ENCODE results near the gene CBX8. TPM values are rescaled to one million over a fixed set of nuclear protein-coding genes. Genes with fewer than 3 reads are reported as not detected.
A peak's percentile ranks its signal among the peaks of the same experiment; 100 is the strongest.

CBX8 gene
- total RNA-seq, 1 experiment from 2014 or later: 11.3 TPM

- no peaks in the 10 kb centered on the region for H3K79me2 ChIP-seq (ENCODE audit: low read length)
- H4K20me1 ChIP-seq (ENCODE audit: low read length): no peaks in the 10 kb centered on the region
- H3K9me2 ChIP-seq (replicated peaks; ENCODE audit: low read length): no peaks in the 10 kb centered on the region
- no peaks in the 10 kb centered on the region for H3K9me3 ChIP-seq (ENCODE audit: low read length)
- H3K4me2 ChIP-seq (ENCODE audit: low read length): no peak overlapping the region
- ATAC-seq (peak; percentile 5; the same call in 1 of the 2 replicates), DNase-seq (peak; percentile 52)
- H3K4me1 ChIP-seq (ENCODE audit: insufficient read depth, low read length): peaks cover 42% of the 10 kb centered on the region
- intact Hi-C loops (cut with micrococcal nuclease): loop anchor here (10.0 kb wide), 1 partner anchor 89 kb away; the partner anchor contains the start of gene CBX4
- peak overlapping the region; percentile 15; the same call in 1 of the 2 replicates for H3K27ac ChIP-seq (ENCODE audit: low read length)
- H3K36me3 ChIP-seq (ENCODE audit: low read depth, low read length): no peaks in the 10 kb centered on the region
- 0 out of 2 replicates have a peak, but pooled peaks cover 3% of the 10 kb centered on the region for H3K27me3 ChIP-seq (ENCODE audit: low read length)
- no peak overlapping the region for H2AFZ ChIP-seq (ENCODE audit: low read length)
- POLR2A ChIA-PET (ENCODE audit: unreplicated experiment): interaction anchor here (0.6 kb wide), 1 partner anchor 94 kb away, joined by 13 read pairs; the partner anchor contains the start of gene CBX4
- H3K9ac ChIP-seq (ENCODE audit: low read length): no peak overlapping the region
- no TSS peak for BruUV-seq (replicated peaks)
- H3F3A ChIP-seq (ENCODE audit: low read length, unreplicated experiment): peaks cover 7% of the 10 kb centered on the region
- CTCF ChIA-PET: interaction anchor here (0.6 to 1.7 kb wide), 11 partner anchors 13 to 225 kb away, joined by 3 to 17 read pairs (median 5); partner anchors contain the start of gene CBX8
- TF ChIP-seq EZH2 (IDR thresholded peaks at IDR 0.05; ENCODE audit: low read length, unreplicated experiment) (no peak), EZH2phosphoT487 (IDR thresholded peaks at IDR 0.05; ENCODE audit: borderline replicate concordance, low read length) (no peak), CTCF (conservative IDR thresholded peaks at IDR 0.05; ENCODE audit: low read depth, low read length) (no peak)
- no peak overlapping the region for H3K4me3 ChIP-seq (ENCODE audit: low read length)
Observed at GRCh38 chr17:79745641-79746105, 51.2 kb downstream of the CBX8 start.

- no peak for TF ChIP-seq EZH2phosphoT487 (IDR thresholded peaks at IDR 0.05; ENCODE audit: borderline replicate concordance, low read length)
- TF ChIP-seq CTCF (conservative IDR thresholded peaks at IDR 0.05; ENCODE audit: low read depth, low read length): no peak
- no peak for TF ChIP-seq EZH2 (IDR thresholded peaks at IDR 0.05; ENCODE audit: low read length, unreplicated experiment)
- no peak for DNase-seq
- H3K9me2 ChIP-seq (replicated peaks; ENCODE audit: low read length): no peaks in the 10 kb centered on the region
- no peak overlapping the region for H2AFZ ChIP-seq (ENCODE audit: low read length)
- no peak overlapping the region for H3K4me3 ChIP-seq (ENCODE audit: low read length)
- H3K79me2 ChIP-seq (ENCODE audit: low read length): no peaks in the 10 kb centered on the region
- H3K4me2 ChIP-seq (ENCODE audit: low read length): no peak overlapping the region
- H3F3A ChIP-seq (ENCODE audit: low read length, unreplicated experiment): no peaks in the 10 kb centered on the region
- BruUV-seq (replicated peaks): no TSS peak
- no peak for ATAC-seq
- CTCF ChIA-PET: interaction anchor here (0.5 kb wide), 1 partner anchor 224 kb away, joined by 3 read pairs; no protein-coding TSS in a partner anchor
- no peak overlapping the region for H3K27ac ChIP-seq (ENCODE audit: low read length)
- intact Hi-C loops (cut with micrococcal nuclease): loop anchor here (5.0 to 10.0 kb wide), 2 partner anchors 91 to 174 kb away; partner anchors contain the start of gene CBX4
- 0 out of 2 replicates have a peak, but pooled peaks cover 3% of the 10 kb centered on the region for H3K27me3 ChIP-seq (ENCODE audit: low read length)
- no peaks in the 10 kb centered on the region for H3K36me3 ChIP-seq (ENCODE audit: low read depth, low read length)
- no peaks in the 10 kb centered on the region for H3K9me3 ChIP-seq (ENCODE audit: low read length)
- no peak overlapping the region for H3K9ac ChIP-seq (ENCODE audit: low read length)
- H3K4me1 ChIP-seq (ENCODE audit: insufficient read depth, low read length): peaks cover 37% of the 10 kb centered on the region
- H4K20me1 ChIP-seq (ENCODE audit: low read length): no peaks in the 10 kb centered on the region
- POLR2A ChIA-PET (ENCODE audit: unreplicated experiment): interaction anchor here (0.5 kb wide), 1 partner anchor 10 kb away, joined by 3 read pairs; no protein-coding TSS in a partner anchor
Observed at GRCh38 chr17:79743614-79744013, 53.3 kb downstream of the CBX8 start.
